GM23338 (cell line): ENCODE data around the gene MAP2K3.

Experiments
- EZH2phosphoT487 ChIP-seq: fragments of 200-600 bp; sonication (generic); IDR thresholded peaks from one replicate; pipeline ENCODE4 v1.8.1; 2018; ENCODE audit warnings: antibody characterized with exemption; ENCODE audit not compliant: unreplicated experiment
- NANOG ChIP-seq: IDR thresholded peaks from 2 replicates; pipeline ENCODE4 v1.6.1; 2016; ENCODE audit warnings: antibody characterized with exemption, borderline replicate concordance
- TF ChIP-seq, protein P1 (sequence below), 2 experiments: fragments of 200-600 bp in 1 of 2; sonication (generic) in 1 of 2; conservative IDR thresholded peaks; 2 replicates each; pipeline versions ENCODE4 v1.5.1 to v1.6.1; 2016 to 2017; ENCODE audit warnings: antibody characterized with exemption in 2 of 2, low read depth in 2 of 2, mild to moderate bottlenecking in 2 of 2, moderate library complexity in 1 of 2

DNA sequence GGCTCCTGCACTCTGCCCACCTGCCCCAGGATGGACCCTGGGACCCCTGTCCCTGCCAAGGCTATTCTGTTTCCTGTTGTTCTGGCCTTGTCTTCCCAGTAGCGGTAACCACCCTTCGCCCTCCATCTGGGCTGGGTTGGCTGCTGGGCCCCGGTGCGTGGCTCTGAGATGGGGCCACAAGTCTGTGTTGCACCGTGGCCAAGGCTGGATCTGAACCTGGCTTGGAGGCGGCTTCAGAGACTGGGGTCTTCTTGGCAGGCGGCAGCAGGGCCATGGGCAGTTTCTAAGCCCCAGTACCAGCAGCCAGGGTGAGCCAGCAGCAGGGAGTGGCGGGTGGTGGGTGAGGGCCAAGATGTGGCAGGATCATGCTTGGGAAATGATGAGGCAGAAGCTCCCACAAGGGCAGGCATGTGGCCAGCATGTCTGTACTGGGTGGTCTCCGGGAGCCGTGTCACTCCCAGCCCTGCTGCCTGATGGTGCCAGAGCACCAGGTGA is 12.6 kb downstream of the MAP2K3 start:
- TF ChIP-seq, protein P1, sequence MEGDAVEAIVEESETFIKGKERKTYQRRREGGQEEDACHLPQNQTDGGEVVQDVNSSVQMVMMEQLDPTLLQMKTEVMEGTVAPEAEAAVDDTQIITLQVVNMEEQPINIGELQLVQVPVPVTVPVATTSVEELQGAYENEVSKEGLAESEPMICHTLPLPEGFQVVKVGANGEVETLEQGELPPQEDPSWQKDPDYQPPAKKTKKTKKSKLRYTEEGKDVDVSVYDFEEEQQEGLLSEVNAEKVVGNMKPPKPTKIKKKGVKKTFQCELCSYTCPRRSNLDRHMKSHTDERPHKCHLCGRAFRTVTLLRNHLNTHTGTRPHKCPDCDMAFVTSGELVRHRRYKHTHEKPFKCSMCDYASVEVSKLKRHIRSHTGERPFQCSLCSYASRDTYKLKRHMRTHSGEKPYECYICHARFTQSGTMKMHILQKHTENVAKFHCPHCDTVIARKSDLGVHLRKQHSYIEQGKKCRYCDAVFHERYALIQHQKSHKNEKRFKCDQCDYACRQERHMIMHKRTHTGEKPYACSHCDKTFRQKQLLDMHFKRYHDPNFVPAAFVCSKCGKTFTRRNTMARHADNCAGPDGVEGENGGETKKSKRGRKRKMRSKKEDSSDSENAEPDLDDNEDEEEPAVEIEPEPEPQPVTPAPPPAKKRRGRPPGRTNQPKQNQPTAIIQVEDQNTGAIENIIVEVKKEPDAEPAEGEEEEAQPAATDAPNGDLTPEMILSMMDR (conservative IDR thresholded peaks at IDR 0.05; ENCODE audit: low read depth in 2 of 2): no peak
- TF ChIP-seq EZH2phosphoT487 (no peak), NANOG (no peak)
